Kidney epithelial cell (primary cell): ENCODE results near the gene CHRNG. TPM values are rescaled to one million over a fixed set of nuclear protein-coding genes. Genes with fewer than 3 reads are reported as not detected.

Experiments used
- DNase-seq: peaks from one replicate; pipeline ENCODE4 v3.0.0-alpha.2; 2010; ENCODE audit warnings: low read depth
- H3K27me3 ChIP-seq: 2 replicates; pipeline ENCODE4 v1.6.0; 2011; ENCODE audit warnings: low read length; ENCODE audit not compliant: control insufficient read depth, insufficient read depth
- H3K36me3 ChIP-seq: 2 replicates; pipeline ENCODE4 v1.5.1; 2011; ENCODE audit warnings: low read length; ENCODE audit not compliant: control insufficient read depth, insufficient read depth
- H3K4me3 ChIP-seq: 2 replicates; pipeline ENCODE4 v1.5.1; 2011; ENCODE audit warnings: low read depth, mild to moderate bottlenecking, control low read depth, low read length
- total RNA-seq: library from RNA; depleted of rRNA; stranded (reverse); fragments of >200 nt; gene quantifications from 2 replicates; pipeline ENCODE4 v1.2.3, GENCODE V29; 2015
- TF ChIP-seq, protein P1 (sequence below): IDR thresholded peaks from 2 replicates; pipeline ENCODE4 v1.5.1; 2011; ENCODE audit warnings: mild to moderate bottlenecking, moderate library complexity, low read length, control low read depth, inconsistent platforms; ENCODE audit not compliant: insufficient read depth, poor library complexity, severe bottlenecking

CHRNG gene
- total RNA-seq, 1 donor from 2014 or later: not detected

GRCh38 chr2:232571026-232571474, 31.6 kb downstream of the CHRNG start:
- no peak overlapping the region for H3K4me3 ChIP-seq
- H3K27me3 ChIP-seq: no peaks in the 10 kb centered on the region
- TF ChIP-seq, protein P1, sequence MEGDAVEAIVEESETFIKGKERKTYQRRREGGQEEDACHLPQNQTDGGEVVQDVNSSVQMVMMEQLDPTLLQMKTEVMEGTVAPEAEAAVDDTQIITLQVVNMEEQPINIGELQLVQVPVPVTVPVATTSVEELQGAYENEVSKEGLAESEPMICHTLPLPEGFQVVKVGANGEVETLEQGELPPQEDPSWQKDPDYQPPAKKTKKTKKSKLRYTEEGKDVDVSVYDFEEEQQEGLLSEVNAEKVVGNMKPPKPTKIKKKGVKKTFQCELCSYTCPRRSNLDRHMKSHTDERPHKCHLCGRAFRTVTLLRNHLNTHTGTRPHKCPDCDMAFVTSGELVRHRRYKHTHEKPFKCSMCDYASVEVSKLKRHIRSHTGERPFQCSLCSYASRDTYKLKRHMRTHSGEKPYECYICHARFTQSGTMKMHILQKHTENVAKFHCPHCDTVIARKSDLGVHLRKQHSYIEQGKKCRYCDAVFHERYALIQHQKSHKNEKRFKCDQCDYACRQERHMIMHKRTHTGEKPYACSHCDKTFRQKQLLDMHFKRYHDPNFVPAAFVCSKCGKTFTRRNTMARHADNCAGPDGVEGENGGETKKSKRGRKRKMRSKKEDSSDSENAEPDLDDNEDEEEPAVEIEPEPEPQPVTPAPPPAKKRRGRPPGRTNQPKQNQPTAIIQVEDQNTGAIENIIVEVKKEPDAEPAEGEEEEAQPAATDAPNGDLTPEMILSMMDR: no peak
- H3K36me3 ChIP-seq: peaks cover 2% of the 10 kb centered on the region
- no peak for DNase-seq

- peaks cover 2% of the 10 kb centered on the region for H3K36me3 ChIP-seq
- DNase-seq: no peak
- H3K27me3 ChIP-seq: no peaks in the 10 kb centered on the region
- TF ChIP-seq, protein P1: no peak
- no peak overlapping the region for H3K4me3 ChIP-seq
Observed at GRCh38 chr2:232573042-232573441, 33.5 kb downstream of the CHRNG start.

GRCh38 chr2:232573771-232574435, 34.4 kb downstream of the CHRNG start:
- no peak overlapping the region for H3K4me3 ChIP-seq
- TF ChIP-seq, protein P1: no peak
- peaks cover 2% of the 10 kb centered on the region for H3K36me3 ChIP-seq
- H3K27me3 ChIP-seq: no peaks in the 10 kb centered on the region
- DNase-seq: no peak

GRCh38 chr2:232574674-232575403, 35.3 kb downstream of the CHRNG start:
- H3K36me3 ChIP-seq: no peaks in the 10 kb centered on the region
- no peaks in the 10 kb centered on the region for H3K27me3 ChIP-seq
- TF ChIP-seq, protein P1: no peak
- DNase-seq: no peak
- no peak overlapping the region for H3K4me3 ChIP-seq

DNA sequence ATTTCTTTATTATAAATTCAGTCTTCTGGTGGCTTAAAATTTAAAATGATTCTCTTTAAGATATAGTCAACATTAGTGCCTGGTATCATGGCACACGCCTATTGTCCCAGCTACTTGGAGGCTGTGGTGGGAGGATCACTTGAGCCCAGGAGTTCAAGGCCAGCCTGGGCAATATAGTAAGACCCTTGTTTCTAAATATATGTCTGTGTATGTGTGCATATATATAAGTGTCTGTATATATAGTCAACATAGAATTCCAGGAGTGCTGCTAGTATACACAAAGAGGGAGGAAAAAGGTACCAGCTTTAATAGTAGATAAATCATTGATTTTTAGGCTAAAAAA, 35.9 kb downstream of the CHRNG start:
- TF ChIP-seq, protein P1: no peak
- Histone ChIP-seq H3K36me3 (no peaks in the 10 kb centered on the region), H3K27me3 (no peaks in the 10 kb centered on the region), H3K4me3 (no peak overlapping the region)
- no peak for DNase-seq
